Omental fat pad (tissue), 4 donors: ENCODE results near the gene SDC4. TPM values are rescaled to one million over a fixed set of nuclear protein-coding genes. Genes with fewer than 3 reads are reported as not detected.

Experiments used
- ATAC-seq: fragments of 150-250 bp; one replicate; pipeline ENCODE4 v1.9.1; 2016; ENCODE audit warnings: mild to moderate bottlenecking, moderate library complexity; ENCODE audit not compliant: low FRiP score
- DNase-seq: peaks from one replicate; pipeline ENCODE4 v3.0.0-alpha.2; 2019; ENCODE audit warnings: low spot score
- total RNA-seq, 4 donors: library from RNA; depleted of rRNA; stranded (reverse); fragments of >200 nt; gene quantifications; one replicate each; pipeline ENCODE4 v1.1.0, GENCODE V29; 2016
- TF ChIP-seq, protein P1 (sequence below), 3 donors: fragments of 450-650 bp; IDR thresholded peaks; one replicate each; pipeline ENCODE4 v1.5.1; 2016 to 2017; ENCODE audit warnings: antibody characterized with exemption in 3 of 3, mild to moderate bottlenecking in 3 of 3, moderate library complexity in 2 of 3

Gene SDC4
- total RNA-seq, 4 donors from 2014 or later, result 31.4 to 279 (median 103) TPM

DNA sequence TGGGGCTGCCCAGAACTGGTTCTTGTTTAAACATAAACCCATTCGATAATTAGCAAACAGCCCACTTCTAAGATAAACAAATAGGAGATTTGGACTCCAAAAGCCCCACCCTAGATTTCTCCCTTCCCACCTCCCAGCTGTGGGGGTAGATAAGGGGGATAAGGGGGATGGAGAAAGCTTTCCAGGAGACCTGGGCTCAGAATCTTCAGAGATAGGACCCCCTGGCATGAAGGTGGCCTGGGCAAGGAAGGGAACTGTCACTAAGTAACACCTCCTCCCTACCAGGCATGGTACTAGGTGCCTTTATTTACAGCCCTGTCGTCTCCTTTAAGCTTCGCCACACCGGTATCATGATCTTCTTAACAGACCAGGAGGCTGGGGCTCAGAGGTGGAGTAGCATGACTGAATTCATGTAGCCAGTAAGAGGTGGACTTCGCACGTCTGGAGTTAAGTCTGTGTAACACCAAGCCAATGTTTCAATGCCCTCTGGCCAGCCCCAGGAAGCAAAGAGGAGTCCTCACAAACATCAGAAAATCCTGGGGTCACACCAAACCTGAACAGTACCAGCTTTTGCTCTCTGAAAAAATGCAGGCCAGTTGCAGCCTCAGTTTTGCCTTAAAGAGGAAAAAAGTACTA is 4.6 kb downstream of the SDC4 start:
- DNase-seq, result no peak
- TF ChIP-seq, protein P1, sequence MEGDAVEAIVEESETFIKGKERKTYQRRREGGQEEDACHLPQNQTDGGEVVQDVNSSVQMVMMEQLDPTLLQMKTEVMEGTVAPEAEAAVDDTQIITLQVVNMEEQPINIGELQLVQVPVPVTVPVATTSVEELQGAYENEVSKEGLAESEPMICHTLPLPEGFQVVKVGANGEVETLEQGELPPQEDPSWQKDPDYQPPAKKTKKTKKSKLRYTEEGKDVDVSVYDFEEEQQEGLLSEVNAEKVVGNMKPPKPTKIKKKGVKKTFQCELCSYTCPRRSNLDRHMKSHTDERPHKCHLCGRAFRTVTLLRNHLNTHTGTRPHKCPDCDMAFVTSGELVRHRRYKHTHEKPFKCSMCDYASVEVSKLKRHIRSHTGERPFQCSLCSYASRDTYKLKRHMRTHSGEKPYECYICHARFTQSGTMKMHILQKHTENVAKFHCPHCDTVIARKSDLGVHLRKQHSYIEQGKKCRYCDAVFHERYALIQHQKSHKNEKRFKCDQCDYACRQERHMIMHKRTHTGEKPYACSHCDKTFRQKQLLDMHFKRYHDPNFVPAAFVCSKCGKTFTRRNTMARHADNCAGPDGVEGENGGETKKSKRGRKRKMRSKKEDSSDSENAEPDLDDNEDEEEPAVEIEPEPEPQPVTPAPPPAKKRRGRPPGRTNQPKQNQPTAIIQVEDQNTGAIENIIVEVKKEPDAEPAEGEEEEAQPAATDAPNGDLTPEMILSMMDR (IDR thresholded peaks at IDR 0.05), result no peak
- no peak for ATAC-seq

GRCh38 chr20:45342855-45343531 is 5.2 kb downstream of the SDC4 start:
- DNase-seq (no peak), ATAC-seq (no peak)
- TF ChIP-seq, protein P1 (IDR thresholded peaks at IDR 0.05), result no peak

GRCh38 chr20:45341939-45342854 is 6.0 kb downstream of the SDC4 start:
- TF ChIP-seq, protein P1 (IDR thresholded peaks at IDR 0.05), result no peak
- ATAC-seq (peak; percentile 9), DNase-seq (no peak)

DNA sequence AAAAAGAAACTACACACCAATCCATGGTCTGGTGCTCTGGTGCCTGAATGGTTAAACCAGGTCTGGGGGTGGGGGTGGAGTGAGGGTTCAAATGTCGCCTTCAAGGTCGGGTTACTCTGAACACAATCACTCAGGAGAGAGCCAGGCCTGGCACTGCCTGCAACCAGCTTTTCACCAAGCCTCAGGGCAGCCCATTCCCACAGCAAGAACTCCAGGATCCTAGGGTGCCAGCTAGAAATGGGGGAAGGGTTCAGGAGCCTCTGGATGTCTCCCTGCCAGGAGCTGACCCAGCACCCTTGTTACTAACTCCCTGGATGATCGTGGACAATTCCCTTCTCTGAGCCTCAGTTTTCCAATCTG is 6.7 kb downstream of the SDC4 start:
- ATAC-seq (no peak), DNase-seq (no peak)
- TF ChIP-seq, protein P1 (IDR thresholded peaks at IDR 0.05), result no peak

GRCh38 chr20:45340951-45341350 is 7.3 kb downstream of the SDC4 start:
- DNase-seq (no peak), ATAC-seq (no peak)
- TF ChIP-seq, protein P1 (IDR thresholded peaks at IDR 0.05), result no peak

- ATAC-seq (no peak), DNase-seq (peak; percentile 16)
- TF ChIP-seq, protein P1 (IDR thresholded peaks at IDR 0.05), result no peak
Measured at GRCh38 chr20:45340236-45340847, 7.9 kb downstream of the SDC4 start.
